NCI-H1694 (cell line): ENCODE measurements around the gene CCNF.
"Not testable (repeated sequence)": the region's sequence is repeated elsewhere in the genome, so short reads cannot be mapped to it uniquely, and the experiment has no call there.

Experiments used
- DNase-seq: peaks from one replicate; lab custom pipeline; 2025; lab: John Stamatoyannopoulos, UW

Gene CCNF

GRCh38 chr16:2471653-2472487 lies 42.6 kb downstream of the CCNF start:
- DNase-seq, result no peak

GRCh38 chr16:2472488-2472864 lies 43.2 kb downstream of the CCNF start:
- DNase-seq, result no peak

DNA sequence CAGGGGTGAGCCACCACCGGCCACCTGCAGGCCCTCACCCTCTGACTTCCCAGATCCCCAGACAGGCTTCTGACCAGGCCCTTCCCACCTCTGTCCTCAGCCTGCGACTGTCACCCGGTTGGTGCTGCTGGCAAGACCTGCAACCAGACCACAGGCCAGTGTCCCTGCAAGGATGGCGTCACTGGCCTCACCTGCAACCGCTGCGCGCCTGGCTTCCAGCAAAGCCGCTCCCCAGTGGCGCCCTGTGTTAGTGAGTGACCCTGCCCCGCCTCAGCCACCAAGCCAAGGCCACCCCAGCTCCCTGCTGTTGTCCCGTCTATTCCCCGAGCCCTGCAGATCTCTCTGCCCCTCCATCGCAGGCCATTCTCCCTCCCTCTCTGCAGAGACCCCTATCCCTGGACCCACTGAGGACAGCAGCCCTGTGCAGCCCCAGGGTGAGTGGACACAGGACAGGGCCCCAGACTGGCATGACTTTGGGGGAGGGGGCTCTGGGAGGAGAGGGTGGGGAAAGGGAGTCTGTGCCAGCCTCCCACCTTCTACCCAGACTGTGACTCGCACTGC lies 43.7 kb downstream of the CCNF start:
- no peak for DNase-seq

- DNase-seq, result no peak
Observed at GRCh38 chr16:2473446-2473926, 44.2 kb downstream of the CCNF start.

GRCh38 chr16:2473999-2474876 lies 45.0 kb downstream of the CCNF start:
- DNase-seq, result no peak

- DNase-seq, result peak; percentile 48
Observed at GRCh38 chr16:2474877-2475412, 45.7 kb downstream of the CCNF start, which contains the start of gene TBC1D24. Gene TBC1D24 (plus strand): TSS chr16:2475127. CDS start chr16:2496149, 21,022 bp downstream.

DNA sequence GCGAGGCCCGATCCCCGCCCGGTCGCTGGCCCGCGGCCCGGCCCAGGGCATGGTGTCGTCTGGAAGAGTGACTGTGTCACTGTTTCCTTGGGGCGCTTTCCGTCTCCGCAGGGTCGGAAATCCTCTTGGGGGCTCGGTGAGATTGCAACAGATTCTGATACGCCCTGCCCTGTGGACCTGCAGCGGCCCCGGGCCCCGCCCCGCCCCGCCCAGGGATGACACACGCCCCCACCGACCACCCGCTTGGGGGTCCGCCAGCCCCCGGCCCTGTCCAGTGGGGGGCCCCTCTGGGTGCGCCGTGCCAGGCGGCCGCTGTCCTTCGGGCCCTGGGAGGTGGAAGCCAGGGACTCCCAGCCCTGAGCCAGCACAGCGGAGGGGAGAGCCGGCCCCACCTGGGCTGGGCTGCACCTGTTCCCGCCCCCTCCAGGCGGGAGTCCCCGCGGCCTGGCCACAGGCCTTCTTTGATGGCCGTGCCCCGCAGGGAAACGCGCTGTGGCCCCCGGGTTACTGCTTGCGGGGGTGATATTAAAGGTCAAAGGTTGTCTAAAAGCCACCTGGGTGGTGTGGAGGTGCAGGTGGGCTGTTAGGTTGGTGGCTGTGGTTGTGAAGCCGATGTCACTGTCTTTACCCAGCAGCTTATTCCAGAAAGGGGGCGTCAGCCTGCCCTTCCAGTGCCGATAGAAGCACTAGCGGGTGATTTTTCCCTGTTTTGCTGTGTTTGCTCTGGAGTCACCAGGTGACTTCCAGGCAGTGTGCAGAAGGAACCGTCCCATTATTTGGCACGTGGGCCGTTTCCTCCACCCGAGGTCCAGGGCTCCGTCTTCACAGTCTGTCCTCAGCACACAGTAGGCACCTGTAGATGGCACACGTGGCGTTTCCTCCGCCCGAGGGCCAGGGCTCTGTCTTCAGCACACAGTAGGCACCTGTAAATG lies 46.4 kb downstream of the CCNF start:
- no peak for DNase-seq

GRCh38 chr16:2476345-2476720 lies 47.1 kb downstream of the CCNF start:
- DNase-seq, result no peak

- DNase-seq, result no peak
Observed at GRCh38 chr16:2476741-2477140, 47.5 kb downstream of the CCNF start.

DNA sequence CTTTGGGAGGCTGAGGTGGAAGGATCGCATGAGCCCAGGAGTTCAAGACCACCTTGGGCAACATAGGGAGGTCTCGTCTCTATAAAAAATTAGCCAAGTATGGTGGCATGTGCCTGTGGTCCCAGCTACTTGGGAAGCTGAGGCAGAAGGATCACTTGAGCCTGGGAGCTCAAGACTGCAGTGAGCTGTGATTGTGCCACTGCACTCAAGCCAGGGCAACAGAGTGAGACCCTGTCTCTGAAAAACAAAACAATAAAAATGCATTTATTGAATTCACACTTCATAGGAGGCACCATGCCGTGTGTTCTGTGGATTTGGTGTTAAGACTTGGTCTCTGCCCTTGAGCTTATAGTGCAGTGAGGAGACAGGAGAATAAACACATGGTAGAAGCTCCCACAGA lies 48.1 kb downstream of the CCNF start:
- DNase-seq, result no peak

DNA sequence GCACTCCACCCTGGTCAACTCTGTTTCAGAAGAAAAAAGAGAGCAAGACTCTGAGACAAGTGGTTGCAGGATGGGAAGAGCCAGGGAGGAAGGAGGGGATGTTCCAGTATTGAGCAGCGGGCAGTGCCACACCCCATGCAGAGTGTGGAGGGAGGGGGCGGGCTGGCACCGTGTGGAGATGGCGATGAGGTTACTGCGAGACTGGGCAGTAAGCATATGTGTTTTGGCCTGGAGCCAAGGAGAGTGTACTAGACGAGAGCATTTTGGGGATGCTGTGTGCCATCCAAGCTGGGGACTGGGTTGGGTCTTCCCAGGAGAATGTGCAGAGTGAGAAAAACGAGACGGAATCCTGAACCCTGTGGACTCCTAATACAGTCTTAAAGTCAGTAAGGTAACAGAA lies 49.0 kb downstream of the CCNF start:
- DNase-seq, result no peak

- not testable (repeated sequence) for DNase-seq
Observed at GRCh38 chr16:2479996-2480395, 50.7 kb downstream of the CCNF start.

- no peak for DNase-seq
Observed at GRCh38 chr16:2480948-2481347, 51.7 kb downstream of the CCNF start.

- no peak for DNase-seq
Observed at GRCh38 chr16:2481676-2482075, 52.4 kb downstream of the CCNF start.

- DNase-seq, result no peak
Observed at GRCh38 chr16:2482249-2482648, 53.0 kb downstream of the CCNF start.

GRCh38 chr16:2482708-2483534 lies 53.7 kb downstream of the CCNF start:
- DNase-seq, result no peak

GRCh38 chr16:2483939-2484897 lies 55.0 kb downstream of the CCNF start:
- DNase-seq, result no peak

GRCh38 chr16:2484898-2485508 lies 55.8 kb downstream of the CCNF start:
- no peak for DNase-seq
